GM12873 (cell line): ENCODE measurements around the gene MZF1.

ENCODE experiments used
- CTCF ChIP-seq: IDR thresholded peaks from 2 replicates; pipeline ENCODE4 v1.5.1; 2012; ENCODE audit warnings: low read depth, mild to moderate bottlenecking, moderate library complexity, low read length, control low read depth; ENCODE audit not compliant: insufficient read depth; ENCODE audit errors: missing control alignments

The MZF1 gene

GRCh38 chr19:58559275-58560006, 13.7 kb downstream of the MZF1 start:
- TF ChIP-seq CTCF = no peak

- no peak for TF ChIP-seq CTCF
Observed at GRCh38 chr19:58558623-58559274, 14.4 kb downstream of the MZF1 start.

DNA sequence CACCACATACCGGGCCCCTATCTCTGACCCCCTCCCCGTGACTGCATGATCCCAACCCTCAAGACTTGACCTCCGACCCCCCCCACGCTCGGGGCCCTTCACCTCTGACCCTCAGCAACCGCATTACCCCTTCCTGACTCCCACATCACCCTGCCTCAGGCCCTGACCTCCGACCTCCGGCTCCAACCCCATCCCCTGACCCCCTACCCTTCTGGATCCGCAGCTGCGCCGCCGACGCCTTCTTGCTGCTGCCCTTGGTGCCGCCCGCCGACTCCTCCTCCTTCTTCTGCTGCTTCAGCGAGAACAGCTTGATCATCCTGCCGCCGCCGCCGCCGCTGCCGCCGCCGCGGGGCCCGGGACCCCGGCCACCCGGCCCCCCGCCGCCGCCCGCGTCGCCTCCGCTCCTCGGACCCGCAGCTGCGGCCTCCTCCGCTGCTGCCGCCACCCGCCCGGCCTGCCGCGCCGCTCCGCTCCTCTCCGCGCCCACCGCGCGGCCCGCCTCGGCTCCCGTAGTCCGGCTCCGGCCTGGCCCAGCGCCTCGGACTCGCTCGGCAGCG, 15.0 kb downstream of the MZF1 start, which contains the start of gene UBE2M:
Gene UBE2M, minus strand, starts transcription at position 546 of the 557 bp plus-strand sequence. Its CDS starts 230 bp downstream, at position 316.
- no peak for TF ChIP-seq CTCF

GRCh38 chr19:58557221-58558065, 15.7 kb downstream of the MZF1 start:
- no peak for TF ChIP-seq CTCF

DNA sequence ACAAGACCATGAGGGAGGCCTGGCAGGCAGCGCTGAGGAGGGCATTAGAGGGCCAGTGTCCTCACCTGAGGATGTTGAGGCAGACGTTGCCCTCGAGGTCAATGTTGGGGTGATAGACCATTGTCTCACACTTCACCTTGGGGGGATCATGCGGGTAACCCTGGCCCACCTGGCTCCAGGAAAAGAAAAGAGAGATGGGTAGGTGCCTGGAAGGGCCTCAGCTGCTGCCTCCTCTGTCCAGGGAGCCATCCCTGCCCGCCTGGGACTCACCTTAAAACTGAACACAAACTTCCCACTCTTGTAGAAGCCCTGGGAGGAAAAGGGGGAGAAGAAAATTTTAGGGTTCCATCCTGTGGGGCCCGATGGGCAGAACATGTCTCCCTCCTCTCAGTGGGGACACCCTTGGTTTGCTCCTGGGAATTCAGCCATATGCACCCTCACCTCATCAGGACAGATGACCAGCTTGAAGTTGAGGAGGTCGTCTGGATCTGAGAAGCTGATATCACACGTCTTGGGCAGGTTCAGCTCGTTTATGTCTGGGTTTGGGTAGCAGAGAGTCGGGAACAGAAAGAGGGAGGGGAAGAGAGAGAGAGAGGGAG, 16.4 kb downstream of the MZF1 start:
- no peak for TF ChIP-seq CTCF

DNA sequence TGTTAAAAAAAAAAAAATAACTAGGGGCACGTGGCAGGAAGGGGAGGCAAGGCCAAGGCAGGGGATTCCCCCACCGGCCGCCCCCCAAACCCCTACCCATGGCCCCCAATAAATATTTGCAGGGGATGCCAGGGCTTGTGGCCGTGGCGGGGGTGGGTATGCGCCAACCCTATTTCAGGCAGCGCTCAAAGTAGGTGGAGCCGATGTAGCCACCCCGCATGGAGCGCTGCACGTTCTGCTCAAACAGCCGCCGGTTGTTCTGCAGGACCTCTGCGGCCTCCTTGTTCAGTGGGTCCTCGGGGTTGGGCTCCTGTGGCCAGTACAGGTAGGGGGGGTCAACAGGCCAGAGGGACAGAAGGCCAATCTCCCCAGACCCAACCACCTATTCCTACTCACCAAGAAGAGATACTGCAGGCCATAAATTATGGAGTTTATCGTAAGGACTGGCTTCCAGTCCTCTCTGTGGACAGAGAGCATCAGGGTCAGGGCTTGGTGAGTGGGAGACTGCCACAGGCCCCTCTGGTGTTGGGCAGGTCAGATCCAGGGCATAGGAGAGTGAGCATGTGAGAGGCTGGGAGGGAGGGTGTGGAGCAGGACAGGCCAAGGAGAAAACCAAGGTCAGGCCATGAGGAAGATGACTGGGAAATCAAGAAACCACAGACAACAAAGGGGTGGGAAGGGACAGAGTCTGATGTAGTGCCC, 17.1 kb downstream of the MZF1 start:
- no peak for TF ChIP-seq CTCF
